Measurements from ENCODE around the gene HRH3. TPM values are rescaled to one million over a fixed set of nuclear protein-coding genes. Genes with fewer than 3 reads are reported as not detected.

HRH3 gene
- total RNA-seq, 1 donor from 2014 or later, result not detected

DNA sequence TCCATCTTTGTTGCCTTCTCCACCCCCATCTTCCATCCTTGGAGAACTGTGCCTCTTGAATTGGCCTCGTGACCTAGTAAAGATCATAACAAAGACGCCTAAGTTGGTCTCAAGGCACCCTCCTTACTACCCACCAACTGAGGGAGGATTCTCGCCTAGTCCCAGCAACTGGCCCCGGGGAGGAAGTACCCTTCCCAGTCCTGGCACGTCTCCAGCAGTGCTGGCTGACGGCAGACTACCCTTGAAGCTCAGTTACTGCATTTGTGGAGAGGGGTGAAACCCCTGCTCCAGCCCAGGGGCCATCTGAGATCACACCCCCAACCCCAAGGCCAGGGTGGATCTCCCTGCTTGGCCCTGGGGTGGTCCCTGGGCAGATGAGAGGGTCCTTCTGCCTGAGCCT is 16.1 kb upstream of the HRH3 start:
- no peak overlapping the region for H3K4me3 ChIP-seq (ENCODE audit: low read depth, low read length)
- TF ChIP-seq, protein P1, sequence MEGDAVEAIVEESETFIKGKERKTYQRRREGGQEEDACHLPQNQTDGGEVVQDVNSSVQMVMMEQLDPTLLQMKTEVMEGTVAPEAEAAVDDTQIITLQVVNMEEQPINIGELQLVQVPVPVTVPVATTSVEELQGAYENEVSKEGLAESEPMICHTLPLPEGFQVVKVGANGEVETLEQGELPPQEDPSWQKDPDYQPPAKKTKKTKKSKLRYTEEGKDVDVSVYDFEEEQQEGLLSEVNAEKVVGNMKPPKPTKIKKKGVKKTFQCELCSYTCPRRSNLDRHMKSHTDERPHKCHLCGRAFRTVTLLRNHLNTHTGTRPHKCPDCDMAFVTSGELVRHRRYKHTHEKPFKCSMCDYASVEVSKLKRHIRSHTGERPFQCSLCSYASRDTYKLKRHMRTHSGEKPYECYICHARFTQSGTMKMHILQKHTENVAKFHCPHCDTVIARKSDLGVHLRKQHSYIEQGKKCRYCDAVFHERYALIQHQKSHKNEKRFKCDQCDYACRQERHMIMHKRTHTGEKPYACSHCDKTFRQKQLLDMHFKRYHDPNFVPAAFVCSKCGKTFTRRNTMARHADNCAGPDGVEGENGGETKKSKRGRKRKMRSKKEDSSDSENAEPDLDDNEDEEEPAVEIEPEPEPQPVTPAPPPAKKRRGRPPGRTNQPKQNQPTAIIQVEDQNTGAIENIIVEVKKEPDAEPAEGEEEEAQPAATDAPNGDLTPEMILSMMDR (conservative IDR thresholded peaks at IDR 0.05; ENCODE audit: low read depth, low read length), result no peak
- no peak for DNase-seq (ENCODE audit: low read depth)

DNA sequence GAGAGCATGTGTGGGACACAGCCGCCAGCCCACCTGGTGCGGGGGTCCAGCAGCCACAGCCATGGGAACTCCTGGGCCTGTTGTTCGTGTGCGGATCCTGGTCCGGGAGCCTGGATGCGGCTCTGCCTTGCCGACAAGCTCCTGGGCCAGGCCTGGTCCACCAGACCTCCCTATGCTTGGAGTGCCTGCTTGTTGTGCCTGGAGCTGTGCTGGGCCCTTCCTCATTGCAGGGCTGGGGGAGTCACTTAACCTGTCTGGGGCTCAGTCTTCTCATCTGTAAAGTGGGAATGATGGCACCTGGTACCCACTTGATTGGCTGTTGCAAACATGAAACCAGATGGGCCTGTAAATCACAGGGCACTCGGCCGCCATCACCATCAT is 15.7 kb upstream of the HRH3 start:
- TF ChIP-seq, protein P1 (conservative IDR thresholded peaks at IDR 0.05; ENCODE audit: low read depth, low read length), result no peak
- DNase-seq (ENCODE audit: low read depth), result no peak

DNA sequence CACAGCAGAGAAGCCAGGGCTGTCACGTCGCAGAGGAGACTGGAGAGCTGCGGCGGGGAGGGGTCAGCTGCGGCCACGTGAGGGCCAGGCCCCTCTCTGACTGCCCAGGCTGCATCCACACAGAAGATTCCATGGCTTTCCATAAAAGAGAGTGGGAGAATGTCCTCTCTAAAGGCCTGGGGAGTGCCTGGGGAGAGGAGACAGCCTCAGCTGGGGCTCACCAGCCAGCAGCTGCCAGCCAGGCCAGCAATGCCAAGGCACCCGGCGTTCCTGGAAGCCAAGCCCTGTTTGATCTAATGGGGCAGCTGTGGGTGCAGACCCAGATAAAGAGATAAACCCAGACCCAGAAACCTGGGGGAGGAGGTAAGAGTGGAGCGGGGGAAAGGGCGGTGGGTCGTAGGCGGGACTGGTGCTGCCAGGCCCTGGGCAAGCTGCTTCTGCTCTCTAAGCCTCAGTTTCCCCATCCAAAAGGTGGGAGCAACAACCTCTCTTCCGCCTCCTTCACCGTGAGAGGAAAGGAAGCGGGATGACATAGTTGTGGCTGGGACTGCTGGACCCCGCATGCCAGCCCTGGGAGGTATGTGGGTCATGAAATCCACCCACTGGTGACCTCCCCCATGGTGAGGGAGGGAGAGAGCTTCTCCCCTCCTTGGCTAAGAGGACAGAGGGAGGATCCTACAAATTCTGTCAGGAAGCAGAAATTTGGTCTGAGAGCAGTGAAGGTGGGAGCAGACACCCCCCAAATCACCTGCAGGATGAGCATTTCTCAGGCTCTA is 15.1 kb upstream of the HRH3 start:
- DNase-seq (ENCODE audit: low read depth), result no peak
- TF ChIP-seq, protein P1 (conservative IDR thresholded peaks at IDR 0.05; ENCODE audit: low read depth, low read length), result no peak
- H3K4me3 ChIP-seq (ENCODE audit: low read depth, low read length), result no peak overlapping the region

More for the DNA sequence above, 15.7 kb upstream of the HRH3 start:
- H3K4me3 ChIP-seq (ENCODE audit: low read depth, low read length), result no peak overlapping the region

DNA sequence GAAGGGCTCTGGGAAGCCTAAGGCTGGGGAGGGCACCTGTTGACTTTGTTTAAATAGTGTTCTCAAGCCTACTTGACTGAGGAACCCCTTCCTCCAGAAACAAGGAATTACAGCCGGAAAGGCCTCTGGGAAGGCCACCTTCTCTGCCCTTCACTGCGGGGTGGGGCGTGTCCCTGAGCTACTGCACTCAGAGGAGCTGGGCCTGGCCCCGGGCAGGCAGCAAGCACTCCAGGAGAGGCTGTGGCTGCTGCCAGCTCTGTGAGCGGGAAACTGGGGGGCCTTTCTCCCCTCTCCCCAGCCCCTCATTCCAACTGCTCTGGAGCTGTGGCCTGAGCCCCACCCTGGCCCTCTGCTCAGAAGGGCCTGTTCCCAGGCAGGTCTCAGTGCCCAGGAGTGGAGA is 14.3 kb upstream of the HRH3 start:
- H3K4me3 ChIP-seq (ENCODE audit: low read depth, low read length), result no peak overlapping the region
- TF ChIP-seq, protein P1 (conservative IDR thresholded peaks at IDR 0.05; ENCODE audit: low read depth, low read length), result no peak
- no peak for DNase-seq (ENCODE audit: low read depth)

DNA sequence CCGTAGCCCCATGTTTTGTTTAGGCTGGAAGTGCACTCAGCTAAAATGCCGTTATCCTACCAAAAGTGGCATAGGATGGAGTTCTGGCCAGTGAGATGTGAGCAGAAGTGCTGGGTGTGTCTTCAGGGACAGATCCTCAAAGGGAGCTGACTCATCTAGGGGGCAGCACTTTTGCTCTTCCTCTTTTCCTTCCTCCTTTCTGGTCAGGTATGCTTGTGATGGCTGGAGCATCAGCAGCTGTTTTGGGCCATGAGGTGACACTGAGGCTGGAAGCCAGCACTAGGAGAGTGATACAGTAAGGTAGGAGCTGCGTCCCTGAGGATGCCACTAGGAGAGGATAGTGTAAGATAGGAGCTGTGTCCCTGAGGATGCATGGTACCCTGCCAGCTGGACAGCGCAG is 13.6 kb upstream of the HRH3 start:
- TF ChIP-seq, protein P1 (conservative IDR thresholded peaks at IDR 0.05; ENCODE audit: low read depth, low read length), result no peak
- no peak for DNase-seq (ENCODE audit: low read depth)
- no peak overlapping the region for H3K4me3 ChIP-seq (ENCODE audit: low read depth, low read length)

DNA sequence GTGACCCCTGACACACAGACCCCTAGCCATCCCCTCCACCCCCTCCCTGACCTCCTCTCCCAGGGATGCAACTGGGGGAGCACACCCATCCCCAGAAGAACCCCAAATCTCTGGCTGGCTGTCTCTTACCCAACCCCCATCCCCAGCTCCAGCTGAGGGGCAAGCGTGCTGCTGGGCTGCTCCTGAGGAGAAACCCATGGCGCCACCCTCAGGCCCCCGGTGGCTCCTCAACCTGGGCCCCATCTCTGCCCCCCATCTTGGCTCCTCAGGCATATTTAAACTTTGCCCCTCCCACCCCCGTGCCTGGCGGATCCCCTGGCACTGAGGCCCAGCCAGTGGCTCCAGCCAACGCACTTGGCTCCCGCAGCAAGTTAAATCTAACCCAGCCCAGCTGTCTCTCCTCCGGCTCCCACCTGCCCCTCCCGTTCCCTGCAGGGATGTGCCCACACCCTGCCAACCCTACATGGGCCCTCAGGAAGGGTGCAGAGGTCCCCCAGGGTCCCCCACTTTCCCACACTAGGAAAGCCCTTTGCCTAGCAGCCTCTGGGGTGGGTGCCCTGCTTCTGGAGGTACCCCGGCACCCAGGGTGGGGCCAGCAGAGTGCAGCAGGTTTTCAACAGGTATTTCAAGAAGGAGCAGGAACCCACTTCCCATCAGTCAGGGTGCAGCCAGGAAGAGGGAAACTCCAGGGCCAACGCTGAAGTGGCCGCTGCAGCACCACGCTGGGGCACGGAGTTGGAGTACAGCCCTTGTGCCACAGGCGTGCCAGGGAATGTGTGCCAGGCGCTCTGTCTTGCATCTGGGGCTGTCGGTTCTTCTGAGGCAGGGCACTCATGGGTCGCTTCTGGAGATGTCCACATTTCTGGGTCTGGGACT is 12.9 kb upstream of the HRH3 start:
- no peak overlapping the region for H3K4me3 ChIP-seq (ENCODE audit: low read depth, low read length)
- no peak for DNase-seq (ENCODE audit: low read depth)
- TF ChIP-seq, protein P1 (conservative IDR thresholded peaks at IDR 0.05; ENCODE audit: low read depth, low read length), result no peak

Measured in epithelial cell of proximal tubule (primary cell).